ENCODE measurements around the gene TGFB2.

The TGFB2 gene

GRCh38 chr1:218426343-218426657 is 81.2 kb downstream of the TGFB2 start:
- TF ChIP-seq CTCF (IDR thresholded peaks at IDR 0.05; ENCODE audit: control insufficient read depth, extremely low read depth, insufficient read depth) = no peak
- no peak for DNase-seq (ENCODE audit: low read depth)

GRCh38 chr1:218429301-218429700 is 84.2 kb downstream of the TGFB2 start:
- DNase-seq (ENCODE audit: low read depth) = no peak
- H3K4me3 ChIP-seq (ENCODE audit: low read depth, low read length) = no peak overlapping the region
- TF ChIP-seq CTCF (IDR thresholded peaks at IDR 0.05; ENCODE audit: control insufficient read depth, extremely low read depth, insufficient read depth) = no peak

More at GRCh38 chr1:218426343-218426657, 81.2 kb downstream of the TGFB2 start:
- H3K4me3 ChIP-seq (ENCODE audit: low read depth, low read length) = no peak overlapping the region

GRCh38 chr1:218430346-218430745 is 85.2 kb downstream of the TGFB2 start:
- no peak for TF ChIP-seq CTCF (IDR thresholded peaks at IDR 0.05; ENCODE audit: control insufficient read depth, extremely low read depth, insufficient read depth)
- no peak overlapping the region for H3K4me3 ChIP-seq (ENCODE audit: low read depth, low read length)
- DNase-seq (ENCODE audit: low read depth) = no peak

GRCh38 chr1:218430822-218431221 is 85.7 kb downstream of the TGFB2 start:
- no peak for DNase-seq (ENCODE audit: low read depth)
- no peak for TF ChIP-seq CTCF (IDR thresholded peaks at IDR 0.05; ENCODE audit: control insufficient read depth, extremely low read depth, insufficient read depth)

GRCh38 chr1:218431476-218431875 is 86.3 kb downstream of the TGFB2 start:
- no peak for TF ChIP-seq CTCF (IDR thresholded peaks at IDR 0.05; ENCODE audit: control insufficient read depth, extremely low read depth, insufficient read depth)
- no peak overlapping the region for H3K4me3 ChIP-seq (ENCODE audit: low read depth, low read length)
- DNase-seq (ENCODE audit: low read depth) = no peak

More at GRCh38 chr1:218430822-218431221, 85.7 kb downstream of the TGFB2 start:
- H3K4me3 ChIP-seq (ENCODE audit: low read depth, low read length) = no peak overlapping the region

GRCh38 chr1:218433744-218434143 is 88.6 kb downstream of the TGFB2 start:
- H3K4me3 ChIP-seq (ENCODE audit: low read depth, low read length) = no peak overlapping the region
- no peak for DNase-seq (ENCODE audit: low read depth)
- no peak for TF ChIP-seq CTCF (IDR thresholded peaks at IDR 0.05; ENCODE audit: control insufficient read depth, extremely low read depth, insufficient read depth)

- no peak for DNase-seq (ENCODE audit: low read depth)
- no peak for TF ChIP-seq CTCF (IDR thresholded peaks at IDR 0.05; ENCODE audit: control insufficient read depth, extremely low read depth, insufficient read depth)
- no peak overlapping the region for H3K4me3 ChIP-seq (ENCODE audit: low read depth, low read length)
Measured at GRCh38 chr1:218435528-218435927, 90.4 kb downstream of the TGFB2 start.

Data from LNCaP clone FGC (cell line).